GM19452 (cell line): ENCODE measurements around the gene ONECUT3.

Experiments
- ATAC-seq: cut with Tn5 transposase; IDR thresholded peaks from one replicate; pipeline ENCODE4 v1.9.1; 2021; ENCODE audit not compliant: unreplicated experiment

ONECUT3 gene

DNA sequence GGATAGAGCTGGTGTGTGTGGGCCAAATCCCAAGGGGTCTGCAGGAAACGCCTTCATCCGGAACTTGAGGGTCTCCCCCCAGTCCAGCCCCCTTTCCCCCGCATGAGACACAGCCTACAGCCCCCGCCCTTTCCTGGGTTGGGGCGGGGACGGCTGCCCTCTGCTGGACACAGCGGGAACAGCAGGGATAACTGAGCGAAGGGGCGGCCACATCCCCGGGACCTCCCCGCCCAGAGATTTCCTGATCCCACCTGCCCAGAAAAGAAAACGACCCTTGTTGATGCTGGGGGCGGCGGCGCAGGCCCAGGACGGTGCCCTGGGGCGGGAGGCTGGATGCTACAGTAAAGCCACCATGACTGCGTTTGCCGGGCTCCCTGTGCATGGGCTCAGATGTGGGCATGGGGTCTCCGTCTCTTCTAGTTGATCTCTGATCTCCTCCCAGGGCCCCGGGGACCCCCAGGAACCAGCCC is 14.2 kb downstream of the ONECUT3 start:
- ATAC-seq = no peak

GRCh38 chr19:1768248-1768647 is 14.9 kb downstream of the ONECUT3 start:
- ATAC-seq = no peak

DNA sequence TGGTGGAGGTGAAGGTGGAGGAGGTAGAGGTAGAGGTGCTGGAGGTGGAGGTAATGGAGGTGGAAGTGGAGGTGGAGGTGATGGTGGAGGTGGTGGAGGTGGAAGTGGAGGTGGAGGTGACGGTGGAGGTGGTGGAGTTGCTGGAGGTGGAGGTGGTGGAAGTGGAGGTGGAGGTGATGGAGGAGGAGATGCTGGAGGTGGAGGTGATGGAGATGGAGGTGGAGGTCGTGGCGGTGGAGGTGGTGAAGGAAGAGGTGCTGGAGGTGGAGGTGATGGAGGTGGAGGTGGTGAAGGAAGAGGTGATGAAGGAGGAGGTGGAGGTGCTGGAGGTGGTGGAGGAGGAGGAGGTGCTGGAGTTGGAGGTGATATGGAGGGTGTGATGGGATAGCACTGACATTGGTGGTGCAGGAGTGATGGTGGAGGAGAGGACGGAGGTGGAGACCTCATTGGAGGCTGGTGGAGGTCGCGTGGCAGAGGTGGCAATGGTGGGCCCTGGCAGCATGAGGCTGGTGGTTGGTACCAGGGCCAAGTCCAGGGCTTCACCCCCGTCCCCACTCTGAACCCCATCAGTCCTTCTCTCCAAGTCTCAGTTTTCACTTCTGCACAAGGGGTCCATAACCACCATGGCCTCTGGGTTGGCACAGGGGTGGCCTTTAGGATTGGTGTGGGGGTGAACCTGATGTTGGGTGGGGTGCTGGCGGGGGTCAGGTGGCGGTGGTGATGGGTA is 15.8 kb downstream of the ONECUT3 start:
- no peak for ATAC-seq

GRCh38 chr19:1769645-1769985 is 16.3 kb downstream of the ONECUT3 start:
- no peak for ATAC-seq

GRCh38 chr19:1770866-1771576 is 17.7 kb downstream of the ONECUT3 start:
- ATAC-seq = no peak

- no peak for ATAC-seq
Measured at GRCh38 chr19:1773184-1773583, 19.9 kb downstream of the ONECUT3 start.

DNA sequence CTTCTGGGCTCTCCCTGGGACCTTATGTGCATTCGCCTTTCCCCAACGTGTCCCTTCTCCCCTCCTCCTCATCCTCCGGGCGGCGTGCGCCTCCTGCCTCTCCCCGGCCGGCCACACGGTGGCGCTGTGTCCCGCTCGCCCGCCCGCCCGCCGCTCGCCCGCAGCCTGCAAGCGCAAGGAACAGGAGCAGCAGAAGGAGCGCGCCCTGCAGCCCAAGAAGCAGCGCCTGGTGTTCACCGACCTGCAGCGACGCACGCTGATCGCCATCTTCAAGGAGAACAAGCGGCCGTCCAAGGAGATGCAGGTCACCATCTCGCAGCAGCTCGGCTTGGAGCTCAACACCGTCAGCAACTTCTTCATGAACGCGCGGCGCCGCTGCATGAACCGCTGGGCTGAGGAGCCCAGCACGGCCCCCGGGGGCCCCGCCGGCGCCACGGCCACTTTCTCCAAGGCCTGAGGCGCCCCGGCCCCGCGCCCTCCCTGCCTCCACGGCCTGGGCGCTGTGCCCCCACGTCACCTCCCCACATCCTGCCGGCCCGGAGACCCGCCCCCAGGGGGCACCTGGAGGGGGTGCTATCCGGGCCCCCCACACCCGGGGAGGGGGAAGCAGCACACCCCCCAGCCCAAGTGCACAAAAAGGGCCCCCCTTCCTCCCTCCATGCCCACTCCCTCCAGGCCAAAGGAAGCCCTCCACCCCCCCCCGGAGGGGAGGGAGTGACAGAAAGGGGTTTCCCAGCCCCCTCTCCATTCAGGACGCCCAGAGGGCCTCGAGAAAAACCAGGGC is 21.9 kb downstream of the ONECUT3 start:
- ATAC-seq = no peak

GRCh38 chr19:1775951-1776605 is 22.8 kb downstream of the ONECUT3 start:
- no peak for ATAC-seq

- ATAC-seq = no peak
Measured at GRCh38 chr19:1776606-1777147, 23.4 kb downstream of the ONECUT3 start.

DNA sequence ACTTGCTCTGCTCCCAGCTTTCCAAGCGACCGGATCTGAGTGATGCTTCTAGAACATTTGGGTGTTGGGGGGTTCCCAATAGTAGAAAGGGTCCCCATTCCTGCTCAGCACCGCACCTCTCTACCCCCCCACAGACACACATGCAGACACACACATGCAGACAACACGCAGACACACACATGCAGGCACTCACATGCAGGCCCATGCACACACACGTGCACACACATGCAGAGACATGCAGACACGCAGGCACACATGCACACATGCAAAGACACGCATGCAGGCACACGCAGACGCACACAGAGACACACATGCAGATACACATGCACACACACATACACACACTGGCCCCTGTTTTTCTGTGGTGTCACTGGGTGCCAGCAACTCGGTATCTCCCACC is 23.8 kb downstream of the ONECUT3 start:
- ATAC-seq = no peak

DNA sequence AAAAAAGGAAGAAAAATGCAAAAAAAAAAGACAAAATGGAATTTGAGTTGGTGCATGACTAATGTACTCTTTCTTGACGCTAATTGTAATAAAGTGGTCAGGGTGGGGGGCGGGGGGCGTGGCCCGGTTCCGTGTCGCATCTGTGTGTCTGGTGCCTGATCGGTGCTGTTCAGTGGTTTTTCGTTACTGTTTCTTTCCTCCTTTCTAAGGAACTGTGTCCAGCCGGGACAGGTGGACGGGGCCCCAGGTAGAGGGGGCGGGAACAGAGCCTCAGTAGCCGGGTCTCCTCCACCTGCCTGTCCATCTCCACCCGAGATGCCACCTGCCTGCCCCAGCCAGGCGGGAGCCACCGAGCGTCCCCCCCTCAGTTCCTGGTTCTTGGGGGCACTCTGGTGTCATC is 26.3 kb downstream of the ONECUT3 start:
- no peak for ATAC-seq

- ATAC-seq = no peak
Measured at GRCh38 chr19:1780272-1780958, 27.1 kb downstream of the ONECUT3 start.

GRCh38 chr19:1782521-1782920 is 29.2 kb downstream of the ONECUT3 start:
- ATAC-seq = no peak

DNA sequence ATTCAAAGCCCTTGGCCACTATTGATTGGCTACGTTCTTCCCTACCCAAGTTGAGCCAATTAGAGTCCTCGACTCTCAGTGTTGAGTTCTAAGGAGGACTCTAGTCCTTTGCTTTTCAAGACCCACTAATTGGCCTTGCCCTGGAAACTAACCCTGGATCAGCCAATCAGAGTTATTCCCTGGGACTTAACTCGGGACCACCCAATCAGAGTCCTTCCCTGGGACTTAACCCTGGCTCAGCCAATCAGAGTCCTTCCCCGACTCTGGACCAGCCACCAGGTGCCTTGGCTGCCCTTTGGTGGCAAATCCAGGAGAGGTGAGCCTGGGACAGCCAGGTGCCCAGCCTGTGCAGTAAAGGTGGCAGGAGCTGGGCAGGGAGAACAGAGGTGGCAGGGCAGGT is 30.0 kb downstream of the ONECUT3 start:
- ATAC-seq = no peak

DNA sequence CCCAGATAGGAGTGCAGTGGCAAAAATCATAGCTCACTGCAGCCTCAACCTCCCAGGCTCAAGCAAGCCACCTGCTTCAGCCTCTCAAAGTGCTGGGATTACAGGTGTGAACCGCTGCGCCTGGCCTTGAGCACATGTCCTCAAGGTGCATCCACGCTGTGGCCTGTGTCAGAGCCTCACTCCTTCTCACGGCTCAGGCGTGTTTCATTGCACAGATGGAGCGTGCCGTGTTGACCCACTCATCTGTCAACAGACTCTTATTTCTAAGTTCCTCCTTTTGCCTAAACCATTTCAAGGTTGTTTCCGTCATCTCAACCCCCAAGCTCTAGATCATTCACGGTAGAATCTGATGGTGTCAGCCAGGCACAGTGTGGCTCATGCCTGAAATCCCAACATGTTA is 30.6 kb downstream of the ONECUT3 start:
- no peak for ATAC-seq

GRCh38 chr19:1785310-1785709 is 32.0 kb downstream of the ONECUT3 start:
- ATAC-seq = no peak

DNA sequence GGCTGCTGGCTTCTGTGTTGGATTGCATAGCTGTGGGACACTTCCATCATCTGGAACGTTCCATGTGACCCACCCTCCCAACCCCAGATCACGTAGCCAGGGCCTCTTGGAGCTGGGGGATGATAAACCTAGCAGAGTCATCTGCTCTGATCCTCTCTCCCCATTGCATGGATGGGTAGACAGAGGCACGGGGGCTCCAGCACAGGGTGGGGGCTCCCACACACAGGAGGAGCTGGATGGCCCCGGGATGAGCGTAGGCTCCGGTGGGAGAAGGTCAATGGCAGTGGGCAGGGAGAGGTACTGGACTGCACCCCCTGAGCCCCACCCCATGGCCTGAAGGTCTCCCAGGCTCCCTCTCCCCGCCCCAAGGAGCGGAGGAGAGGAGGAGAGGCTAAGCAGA is 33.4 kb downstream of the ONECUT3 start:
- no peak for ATAC-seq

DNA sequence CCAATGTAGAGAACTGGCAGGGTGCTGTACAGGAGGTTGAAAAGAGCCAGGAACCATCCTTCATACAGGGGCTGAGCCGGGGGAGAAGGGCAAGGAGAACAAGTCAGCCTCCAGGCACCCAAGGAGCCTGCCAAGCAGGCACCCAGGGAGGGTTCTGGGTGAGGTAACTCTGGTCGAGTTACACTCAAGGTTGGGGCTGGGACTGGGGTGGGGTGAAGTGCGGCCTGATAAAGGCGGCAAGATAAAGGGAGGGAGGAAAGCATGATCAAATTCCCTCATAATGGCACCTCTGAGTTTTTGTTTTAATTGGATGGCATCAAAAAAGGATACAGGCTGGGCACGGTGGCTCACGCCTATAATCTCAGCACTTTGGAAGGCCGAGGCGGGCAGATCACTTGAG is 33.8 kb downstream of the ONECUT3 start:
- ATAC-seq = no peak

- ATAC-seq = no peak
Measured at GRCh38 chr19:1789261-1790041, 36.1 kb downstream of the ONECUT3 start.
